HCT116 (cell line): Measurements from ENCODE around the gene ZXDC. TPM values are rescaled to one million over a fixed set of nuclear protein-coding genes. Genes with fewer than 3 reads are reported as not detected.

ENCODE experiments used
- ATAC-seq: fragments of 200-7000 bp; cut with Tn5 transposase; 2 replicates; pipeline ENCODE4 v1.9.1; 2020; ENCODE audit warnings: mild to moderate bottlenecking, moderate library complexity
- BruUV-seq: library from RNA; stranded (reverse); fragments of 400-500 nt; replicated peaks from 2 replicates; lab custom pipeline; 2021; lab: Mats Ljungman, UMichigan
- CTCF ChIA-PET: fragments of 300-600 bp; sonication (Branson Sonifier 250); formaldehyde crosslinking; loops from one replicate; lab custom pipeline; 2021; ENCODE audit warnings: antibody characterized with exemption; lab: Charles Lee
- POLR2A ChIA-PET: fragments of 300-600, 350-600 bp; sonication (Branson Sonifier 250); formaldehyde crosslinking; loops from one replicate; lab custom pipeline; 2021; ENCODE audit warnings: antibody characterized with exemption; lab: Charles Lee
- RAD21 ChIA-PET, 2 experiments: fragments of 300-600 bp; sonication (Branson Sonifier 250); formaldehyde crosslinking; loops; one replicate each; lab custom pipeline; 2023; ENCODE audit warnings: low total read pairs in 2 of 2; ENCODE audit not compliant: uncharacterized antibody in 2 of 2, unreplicated experiment in 2 of 2, low non-redundant PET in 1 of 2; lab: Charles Lee
- DNase-seq: peaks from one replicate; pipeline ENCODE4 v3.0.0-alpha.2; 2010; ENCODE audit warnings: low read depth, low spot score
- H2AFZ ChIP-seq: fragments of 200-600 bp; shearing (Covaris generic), sonication (generic); 2 replicates; pipeline ENCODE4 v1.6.1; 2017; ENCODE audit warnings: low read depth, mixed run types, mixed read lengths, antibody characterized with exemption, low read length; ENCODE audit not compliant: poor library complexity, severe bottlenecking
- H3K27ac ChIP-seq: 2 replicates; pipeline ENCODE4 v1.5.1; 2012; ENCODE audit warnings: low read depth, low read length
- H3K27me3 ChIP-seq: fragments of 200-600 bp; sonication (generic); 2 replicates; pipeline ENCODE4 v1.6.1; 2016; ENCODE audit warnings: mixed run types, low read length, mixed read lengths; ENCODE audit not compliant: insufficient read depth
- H3K36me3 ChIP-seq, 2 experiments: fragments of 200-500 bp in 1 of 2; fragments of 200-600 bp in 1 of 2; sonication (Bioruptor generic) in 1 of 2; sonication (generic) in 1 of 2; 2 replicates each; pipeline versions ENCODE4 v1.5.1 to v1.6.1; 2014 to 2016; ENCODE audit warnings: low read length in 2 of 2, inconsistent platforms in 1 of 2, mixed read lengths in 1 of 2, mixed run types in 1 of 2; ENCODE audit not compliant: insufficient read depth in 2 of 2, control insufficient read depth in 1 of 2
- H3K4me1 ChIP-seq, 2 experiments: fragments of 200-600 bp in 1 of 2; sonication (generic) in 1 of 2; 2 replicates each; pipeline versions ENCODE4 v1.5.1 to v1.6.1; 2012 to 2017; ENCODE audit warnings: low read length in 2 of 2, inconsistent platforms in 1 of 2, mild to moderate bottlenecking in 1 of 2, mixed read lengths in 1 of 2, mixed run types in 1 of 2, moderate library complexity in 1 of 2; ENCODE audit not compliant: insufficient read depth in 2 of 2, control insufficient read depth in 1 of 2
- H3K4me2 ChIP-seq: fragments of 200-600 bp; sonication (generic); 2 replicates; pipeline ENCODE4 v1.6.1; 2017; ENCODE audit warnings: mixed run types, low read length, mixed read lengths
- H3K4me3 ChIP-seq, 2 experiments: fragments of 200-600 bp in 1 of 2; sonication (generic) in 1 of 2; replicated peaks in 1 of 2; 2 replicates each; pipeline ENCODE4 v1.5.1; 2011 to 2016; ENCODE audit warnings: low read length in 2 of 2, control low read depth in 1 of 2, low read depth in 1 of 2, mild to moderate bottlenecking in 1 of 2, mixed read lengths in 1 of 2, mixed run types in 1 of 2
- H3K79me2 ChIP-seq: fragments of 200-600 bp; sonication (generic); 2 replicates; pipeline ENCODE4 v1.6.1; 2017; ENCODE audit warnings: mild to moderate bottlenecking, mixed run types, low read length, moderate library complexity, mixed read lengths; ENCODE audit not compliant: insufficient read depth
- H3K9ac ChIP-seq: fragments of 200-600 bp; sonication (generic); 2 replicates; pipeline ENCODE4 v1.6.1; 2016; ENCODE audit warnings: low read length, mixed read lengths
- H3K9me2 ChIP-seq: fragments of 200-600 bp; sonication (generic), shearing (Covaris generic); 2 replicates; pipeline ENCODE4 v1.6.1; 2017; ENCODE audit warnings: mixed run types, mild to moderate bottlenecking, moderate library complexity; ENCODE audit not compliant: insufficient read depth
- H3K9me3 ChIP-seq, 2 experiments: fragments of 200-500 bp in 1 of 2; fragments of 200-600 bp in 1 of 2; sonication (Bioruptor generic) in 1 of 2; sonication (generic) in 1 of 2; 2 replicates each; pipeline ENCODE4 v1.6.1; 2014 to 2017; ENCODE audit warnings: low read length in 2 of 2, mixed read lengths in 2 of 2, inconsistent platforms in 1 of 2, low read depth in 1 of 2, mild to moderate bottlenecking in 1 of 2, mixed run types in 1 of 2, moderate library complexity in 1 of 2; ENCODE audit not compliant: control insufficient read depth in 1 of 2, insufficient read depth in 1 of 2
- H4K20me1 ChIP-seq: fragments of 200-600 bp; sonication (generic), shearing (Covaris generic); 2 replicates; pipeline ENCODE4 v1.6.1; 2017; ENCODE audit warnings: mixed run types, mild to moderate bottlenecking, moderate library complexity; ENCODE audit not compliant: insufficient read depth
- CBX3 ChIP-seq: IDR thresholded peaks from 2 replicates; pipeline ENCODE4 v1.6.1; 2012; ENCODE audit warnings: low read depth
- EGR1 ChIP-seq: IDR thresholded peaks from 2 replicates; pipeline ENCODE4 v1.6.1; 2012; ENCODE audit warnings: low read depth
- EZH2 ChIP-seq: fragments of 200-600 bp; sonication (generic); IDR thresholded peaks from 2 replicates; pipeline ENCODE4 v1.6.1; 2017; ENCODE audit warnings: antibody characterized with exemption, mixed run types
- EZH2phosphoT487 ChIP-seq: fragments of 200-600 bp; IDR thresholded peaks from 2 replicates; pipeline ENCODE4 v1.6.1; 2018; ENCODE audit warnings: antibody characterized with exemption, borderline replicate concordance
- FOSL1 ChIP-seq: IDR thresholded peaks from 2 replicates; pipeline ENCODE4 v1.6.1; 2012; ENCODE audit warnings: low read depth
- POLR2A ChIP-seq: IDR thresholded peaks from 2 replicates; pipeline ENCODE4 v1.7.0; 2011; ENCODE audit warnings: borderline replicate concordance; ENCODE audit not compliant: insufficient read depth, insufficient read length; ENCODE audit errors: extremely low read depth
- SIN3A ChIP-seq: IDR thresholded peaks from 2 replicates; pipeline ENCODE4 v1.6.1; 2012; ENCODE audit warnings: low read depth
- SP1 ChIP-seq: IDR thresholded peaks from 2 replicates; pipeline ENCODE4 v1.6.1; 2012; ENCODE audit warnings: low read depth
- SRF ChIP-seq: IDR thresholded peaks from 2 replicates; pipeline ENCODE4 v1.6.1; 2012; ENCODE audit warnings: low read depth
- TCF7L2 ChIP-seq: IDR thresholded peaks from 2 replicates; pipeline ENCODE4 v1.7.0; 2011; ENCODE audit warnings: borderline replicate concordance, inconsistent platforms; ENCODE audit not compliant: insufficient read depth, insufficient read length; ENCODE audit errors: extremely low read depth
- YY1 ChIP-seq: IDR thresholded peaks from 2 replicates; pipeline ENCODE4 v1.6.1; 2011; ENCODE audit warnings: low read length, low read depth, moderate library complexity, mild to moderate bottlenecking; ENCODE audit not compliant: insufficient replicate concordance; ENCODE audit errors: extremely low read depth
- ZFX ChIP-seq: fragments of 450-650 bp; IDR thresholded peaks from 2 replicates; pipeline ENCODE4 v1.6.1; 2017
- intact Hi-C: fragments of 100-400 bp; cut with micrococcal nuclease; formaldehyde crosslinking; loops from 2 replicates; pipeline ENCODE4 v1.10.0; 2022
- total RNA-seq: library from RNA; stranded (reverse); gene quantifications from one replicate; pipeline ENCODE4 v1.2.1, GENCODE V29; 2021; ENCODE audit not compliant: unreplicated experiment
- TF ChIP-seq, protein P1 (sequence below), 3 experiments: fragments of 200-600 bp in 1 of 3; sonication (generic) in 1 of 3; IDR thresholded peaks in 2 of 3; conservative IDR thresholded peaks in 1 of 3; 2 replicates each; pipeline ENCODE4 v1.5.1; 2012 to 2017; ENCODE audit warnings: low read depth in 2 of 3, low read length in 2 of 3, antibody characterized with exemption in 1 of 3, borderline replicate concordance in 1 of 3, control low read depth in 1 of 3, mild to moderate bottlenecking in 1 of 3, mixed read lengths in 1 of 3, mixed run types in 1 of 3, moderate library complexity in 1 of 3; ENCODE audit not compliant: insufficient read depth in 1 of 3
- TF ChIP-seq, protein P2 (sequence below): IDR thresholded peaks from 2 replicates; pipeline ENCODE4 v1.6.1; 2011; ENCODE audit warnings: mild to moderate bottlenecking, low read length, moderate library complexity; ENCODE audit not compliant: insufficient replicate concordance; ENCODE audit errors: extremely low read depth
- TF ChIP-seq, protein P3 (sequence below): IDR thresholded peaks from 2 replicates; pipeline ENCODE4 v1.6.1; 2012

ZXDC gene
- total RNA-seq, 1 experiment from 2014 or later: 29.9 TPM

DNA sequence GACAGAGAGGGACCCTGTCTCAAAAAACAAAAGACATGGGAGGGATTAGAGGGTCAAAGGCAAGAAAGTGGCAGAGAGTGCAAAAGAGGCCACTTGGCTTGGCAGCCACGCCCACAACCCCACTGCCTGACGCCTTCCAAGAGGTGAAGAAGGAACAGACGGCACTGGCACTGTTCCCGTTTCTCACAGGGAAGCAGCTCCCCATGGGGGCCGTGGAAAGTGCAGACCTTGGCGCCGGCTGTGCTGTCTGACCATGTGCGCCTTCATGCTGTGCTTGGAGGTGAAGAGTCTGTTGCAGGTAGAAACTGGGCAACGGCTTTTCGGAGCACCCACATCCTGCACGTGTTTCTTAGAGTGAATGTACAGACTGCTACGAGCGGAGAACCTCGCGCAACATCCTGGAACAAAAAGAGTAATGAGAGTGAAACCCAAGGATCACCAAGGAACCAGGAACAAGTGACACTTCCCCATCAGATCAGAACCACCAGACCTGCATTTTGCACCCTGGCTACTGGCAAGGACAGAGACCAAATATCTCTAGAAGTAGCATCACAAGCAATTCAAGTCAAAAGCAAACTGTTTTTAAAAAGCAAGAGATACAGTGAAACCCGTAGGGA lies 9.7 kb downstream of the ZXDC start:
- no peak for DNase-seq
- H4K20me1 ChIP-seq: no peaks in the 10 kb centered on the region
- H3K27ac ChIP-seq: no peak overlapping the region
- H3K27me3 ChIP-seq: no peaks in the 10 kb centered on the region
- H3K79me2 ChIP-seq: peaks cover 49% of the 10 kb centered on the region
- no peak overlapping the region for H3K4me3 ChIP-seq
- H3K4me1 ChIP-seq: no peaks in the 10 kb centered on the region
- no peak overlapping the region for H3K9ac ChIP-seq
- no peak for ATAC-seq
- ChIA-PET RAD21 (no interaction called here), CTCF (no interaction called here), POLR2A (no interaction called here)
- no peak overlapping the region for H3K4me2 ChIP-seq
- peaks cover 70 to 71% of the 10 kb centered on the region in 2 experiments; a peak in 3 of 4 replicates for H3K36me3 ChIP-seq
- TF ChIP-seq EGR1 (no peak), SP1 (no peak), FOSL1 (no peak), EZH2 (no peak), SIN3A (no peak), CBX3 (no peak), ZFX (no peak), TCF7L2 (no peak)
- TF ChIP-seq, protein P1, sequence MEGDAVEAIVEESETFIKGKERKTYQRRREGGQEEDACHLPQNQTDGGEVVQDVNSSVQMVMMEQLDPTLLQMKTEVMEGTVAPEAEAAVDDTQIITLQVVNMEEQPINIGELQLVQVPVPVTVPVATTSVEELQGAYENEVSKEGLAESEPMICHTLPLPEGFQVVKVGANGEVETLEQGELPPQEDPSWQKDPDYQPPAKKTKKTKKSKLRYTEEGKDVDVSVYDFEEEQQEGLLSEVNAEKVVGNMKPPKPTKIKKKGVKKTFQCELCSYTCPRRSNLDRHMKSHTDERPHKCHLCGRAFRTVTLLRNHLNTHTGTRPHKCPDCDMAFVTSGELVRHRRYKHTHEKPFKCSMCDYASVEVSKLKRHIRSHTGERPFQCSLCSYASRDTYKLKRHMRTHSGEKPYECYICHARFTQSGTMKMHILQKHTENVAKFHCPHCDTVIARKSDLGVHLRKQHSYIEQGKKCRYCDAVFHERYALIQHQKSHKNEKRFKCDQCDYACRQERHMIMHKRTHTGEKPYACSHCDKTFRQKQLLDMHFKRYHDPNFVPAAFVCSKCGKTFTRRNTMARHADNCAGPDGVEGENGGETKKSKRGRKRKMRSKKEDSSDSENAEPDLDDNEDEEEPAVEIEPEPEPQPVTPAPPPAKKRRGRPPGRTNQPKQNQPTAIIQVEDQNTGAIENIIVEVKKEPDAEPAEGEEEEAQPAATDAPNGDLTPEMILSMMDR (IDR thresholded peaks at IDR 0.05 in 2 of 3, conservative IDR thresholded peaks at IDR 0.05 in 1 of 3; ENCODE audit: borderline replicate concordance in 1 of 3, insufficient read depth in 1 of 3, low read depth in 2 of 3, low read length in 2 of 3): no peak
- H3K9me2 ChIP-seq: no peaks in the 10 kb centered on the region
- BruUV-seq: no TSS peak
- no peaks in the 10 kb centered on the region for H3K9me3 ChIP-seq
- H2AFZ ChIP-seq: no peak overlapping the region
- intact Hi-C loops: no loop called here

DNA sequence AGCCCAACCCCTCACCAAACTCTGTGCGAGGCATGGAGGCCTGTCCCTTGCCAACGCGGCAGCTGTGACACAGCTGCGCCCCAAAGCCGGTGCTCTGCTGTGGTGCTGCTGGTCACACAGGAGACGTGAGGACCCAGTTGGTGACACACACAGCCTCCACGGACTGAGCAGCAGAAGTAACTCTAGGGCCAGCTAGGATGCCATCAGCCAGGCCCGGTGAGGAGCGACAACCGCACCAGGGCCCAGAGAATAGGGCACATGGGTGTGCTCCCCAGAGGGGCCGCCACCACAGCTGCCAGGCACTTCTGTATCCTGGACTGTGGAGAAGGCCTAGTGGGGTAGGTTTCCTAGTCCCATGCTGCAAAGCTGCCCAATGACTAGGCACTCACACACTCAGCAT lies 10.7 kb downstream of the ZXDC start:
- Histone ChIP-seq H3K27me3 (no peaks in the 10 kb centered on the region), H3K9ac (no peak overlapping the region), H2AFZ (no peak overlapping the region), H3K9me2 (no peaks in the 10 kb centered on the region), H3K79me2 (peaks cover 46% of the 10 kb centered on the region), H3K4me3 (no peak overlapping the region), H3K36me3 (peaks cover 70% of the 10 kb centered on the region in 2 experiments; a peak in 3 of 4 replicates)
- BruUV-seq: no TSS peak
- no peak for ATAC-seq
- intact Hi-C loops: no loop called here
- TF ChIP-seq SRF (no peak), YY1 (no peak), POLR2A (no peak), TCF7L2 (no peak), EGR1 (no peak), EZH2phosphoT487 (no peak)
- TF ChIP-seq, protein P2, sequence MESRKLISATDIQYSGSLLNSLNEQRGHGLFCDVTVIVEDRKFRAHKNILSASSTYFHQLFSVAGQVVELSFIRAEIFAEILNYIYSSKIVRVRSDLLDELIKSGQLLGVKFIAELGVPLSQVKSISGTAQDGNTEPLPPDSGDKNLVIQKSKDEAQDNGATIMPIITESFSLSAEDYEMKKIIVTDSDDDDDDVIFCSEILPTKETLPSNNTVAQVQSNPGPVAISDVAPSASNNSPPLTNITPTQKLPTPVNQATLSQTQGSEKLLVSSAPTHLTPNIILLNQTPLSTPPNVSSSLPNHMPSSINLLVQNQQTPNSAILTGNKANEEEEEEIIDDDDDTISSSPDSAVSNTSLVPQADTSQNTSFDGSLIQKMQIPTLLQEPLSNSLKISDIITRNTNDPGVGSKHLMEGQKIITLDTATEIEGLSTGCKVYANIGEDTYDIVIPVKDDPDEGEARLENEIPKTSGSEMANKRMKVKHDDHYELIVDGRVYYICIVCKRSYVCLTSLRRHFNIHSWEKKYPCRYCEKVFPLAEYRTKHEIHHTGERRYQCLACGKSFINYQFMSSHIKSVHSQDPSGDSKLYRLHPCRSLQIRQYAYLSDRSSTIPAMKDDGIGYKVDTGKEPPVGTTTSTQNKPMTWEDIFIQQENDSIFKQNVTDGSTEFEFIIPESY: no peak
- TF ChIP-seq, protein P3, sequence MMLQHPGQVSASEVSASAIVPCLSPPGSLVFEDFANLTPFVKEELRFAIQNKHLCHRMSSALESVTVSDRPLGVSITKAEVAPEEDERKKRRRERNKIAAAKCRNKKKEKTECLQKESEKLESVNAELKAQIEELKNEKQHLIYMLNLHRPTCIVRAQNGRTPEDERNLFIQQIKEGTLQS: no peak
- TF ChIP-seq, all 23 proteins: peak for 0
- ChIA-PET CTCF (no interaction called here), RAD21 (no interaction called here), POLR2A (no interaction called here)
- no peak for DNase-seq
- Histone ChIP-seq H3K9me3 (no peaks in the 10 kb centered on the region), H3K4me1 (no peaks in the 10 kb centered on the region), H3K4me2 (no peak overlapping the region), H3K27ac (no peak overlapping the region), H4K20me1 (no peaks in the 10 kb centered on the region)
